K562 (cell line): Measurements from ENCODE around the gene PRKAG1. TPM values are rescaled to one million over a fixed set of nuclear protein-coding genes. Genes with fewer than 3 reads are reported as not detected.
A peak's percentile ranks its signal among the peaks of the same experiment; 100 is the strongest.

ENCODE experiments used
- CREM ChIP-seq: IDR thresholded peaks from 2 replicates; pipeline ENCODE4 v1.6.1; 2014; ENCODE audit warnings: antibody characterized with exemption, low read depth
- HDAC8 ChIP-seq: fragments of 450-650 bp; IDR thresholded peaks from 2 replicates; pipeline ENCODE4 v1.6.1; 2016; ENCODE audit warnings: mild to moderate bottlenecking, missing genetic modification characterization, moderate library complexity, missing compliant biosample characterization
- HSF4 ChIP-seq: fragments of 250-450 bp; sonication (Bioruptor Pico); IDR thresholded peaks from 2 replicates; pipeline ENCODE4 v2.1.2; 2022; ENCODE audit warnings: mild to moderate bottlenecking, moderate library complexity, borderline replicate concordance
- KDM2B ChIP-seq: fragments of 250-450 bp; sonication (Bioruptor Pico); IDR thresholded peaks from 2 replicates; pipeline ENCODE4 v1.8.0; 2021; ENCODE audit warnings: mild to moderate bottlenecking, moderate library complexity
- KDM5B ChIP-seq: fragments of 200-600 bp; sonication (generic); IDR thresholded peaks from 2 replicates; pipeline ENCODE4 v1.6.1; 2012; ENCODE audit warnings: low read depth, mild to moderate bottlenecking, moderate library complexity, low read length, control low read depth, inconsistent platforms; ENCODE audit not compliant: insufficient replicate concordance
- L3MBTL2 ChIP-seq: fragments of 450-650 bp; IDR thresholded peaks from 2 replicates; pipeline ENCODE4 v1.6.1; 2016; ENCODE audit warnings: mild to moderate bottlenecking, moderate library complexity
- MAZ ChIP-seq, 2 experiments: fragments of 450-650 bp in 1 of 2; sonication (generic) in 1 of 2; formaldehyde crosslinking; IDR thresholded peaks in 1 of 2; conservative IDR thresholded peaks in 1 of 2; 2 replicates each; pipeline versions ENCODE4 v1.4.0 to v1.5.0; 2020; ENCODE audit warnings: mild to moderate bottlenecking in 1 of 2, missing genetic modification reagents in 1 of 2
- NCOA6 ChIP-seq: fragments of 450-650 bp; IDR thresholded peaks from 2 replicates; pipeline ENCODE4 v1.6.1; 2017; ENCODE audit warnings: mild to moderate bottlenecking
- NFIC ChIP-seq: fragments of 450-650 bp; IDR thresholded peaks from 2 replicates; pipeline ENCODE4 v1.6.1; 2017; ENCODE audit warnings: mild to moderate bottlenecking, inconsistent platforms
- PHF21A ChIP-seq: fragments of 450-650 bp; IDR thresholded peaks from 2 replicates; pipeline ENCODE4 v1.6.1; 2017; ENCODE audit warnings: low read depth, borderline replicate concordance
- RBFOX2 ChIP-seq: fragments of 200-400 bp; formaldehyde crosslinking; IDR thresholded peaks from 2 replicates; pipeline ENCODE4 v1.6.1; 2017; ENCODE audit warnings: low read depth, mild to moderate bottlenecking, low read length, moderate library complexity
- ZNF561 ChIP-seq: fragments of 450-650 bp; formaldehyde crosslinking; conservative IDR thresholded peaks from 2 replicates; pipeline ENCODE4 v1.4.0; 2020; ENCODE audit warnings: mild to moderate bottlenecking, moderate library complexity
- polyA plus RNA-seq, 8 experiments: library from polyadenylated mRNA; depleted of rRNA in 4 of 8; stranded (reverse) in 5 of 8; unstranded in 3 of 8; fragments of >200 nt; fragmentation: Nextera tagmentation in 2 of 8; fragmentation: Illumina TruSeq in 1 of 8; extraction: Ambion mirVana in 2 of 8; extraction: Trizol in 1 of 8; gene quantifications; 2 replicates each; pipeline versions ENCODE4 v1.2.1 to v1.2.3, GENCODE V29; 2011 to 2014; ENCODE audit warnings: inconsistent platforms in 1 of 8, missing spikeins in 1 of 8
- total RNA-seq, 7 experiments: library from RNA; depleted of rRNA in 6 of 7; stranded (reverse); fragments of >200 nt in 6 of 7; fragmentation: Illumina TruSeq in 2 of 7; extraction: Trizol in 2 of 7; gene quantifications; 2 replicates each; pipeline versions ENCODE4 v1.2.1 to v1.2.3, GENCODE V29; 2011 to 2021; ENCODE audit warnings: low replicate concordance in 1 of 7
- TF ChIP-seq, protein P1 (sequence below): sonication (generic); formaldehyde crosslinking; IDR thresholded peaks from 2 replicates; pipeline ENCODE4 v1.8.1; 2022; ENCODE audit warnings: missing genetic modification reagents
- TF ChIP-seq, protein P2 (sequence below): fragments of 200-800 bp; sonication (Bioruptor generic); IDR thresholded peaks from 2 replicates; pipeline ENCODE4 v1.6.1; 2016; ENCODE audit warnings: missing genetic modification characterization, missing compliant biosample characterization
- TF ChIP-seq, protein P3 (sequence below): sonication (generic); formaldehyde crosslinking; IDR thresholded peaks from 2 replicates; pipeline ENCODE4 v1.8.1; 2023; ENCODE audit warnings: mild to moderate bottlenecking, missing genetic modification reagents

PRKAG1 gene
- total and polyA plus RNA-seq, 9 of the 15 experiments (the other 6 are each of a cell fraction or from before 2014, with no cell fraction given), result 51.1 to 126 (median 79.1) TPM

DNA sequence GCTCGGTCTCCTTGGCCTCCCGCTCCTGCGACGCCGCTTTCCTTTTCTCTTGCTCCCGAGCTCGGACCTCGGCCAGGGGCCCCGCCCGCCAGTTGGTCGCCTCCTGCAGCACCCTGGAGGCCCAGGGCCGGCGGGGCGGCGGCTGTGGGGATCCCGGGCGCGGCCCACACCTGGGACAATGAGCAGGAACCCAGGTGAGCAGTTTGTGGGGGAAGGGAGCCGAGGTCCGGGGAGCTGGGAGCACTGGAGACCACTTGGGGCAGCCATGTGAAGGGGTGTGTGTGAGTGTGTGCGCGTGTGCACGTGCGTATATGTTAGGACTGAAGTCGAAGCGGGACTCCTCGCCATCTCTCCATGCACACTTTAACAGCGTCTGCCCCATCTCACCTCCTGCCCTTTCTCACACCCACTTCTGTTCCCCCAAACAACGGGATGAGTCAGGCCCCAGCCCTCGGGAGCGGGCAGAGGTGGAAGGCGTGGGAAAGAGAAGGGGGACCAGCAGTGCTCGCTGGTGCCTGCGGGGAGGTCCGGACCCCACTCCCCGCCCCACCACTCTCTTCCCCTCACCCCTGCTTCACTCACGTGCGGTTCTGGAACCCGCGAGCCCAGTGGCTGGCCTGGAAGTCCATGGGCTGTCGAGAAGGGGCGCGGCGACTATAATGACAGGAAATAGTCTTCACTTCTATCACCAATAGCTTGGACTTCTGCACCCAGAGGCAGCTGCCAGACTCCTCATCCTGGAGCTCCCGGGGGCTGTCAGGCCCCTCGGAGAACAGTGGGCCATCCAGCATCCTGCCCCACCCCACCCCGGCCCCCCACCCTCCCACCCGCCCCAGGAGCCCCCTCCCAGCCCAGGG, 19.9 kb downstream of the PRKAG1 start (continued):
- no peak for TF ChIP-seq KDM5B
- 0 out of 2 replicates have a peak, but pooled peaks have one; percentile 5 for TF ChIP-seq CREM
- TF ChIP-seq, protein P1, sequence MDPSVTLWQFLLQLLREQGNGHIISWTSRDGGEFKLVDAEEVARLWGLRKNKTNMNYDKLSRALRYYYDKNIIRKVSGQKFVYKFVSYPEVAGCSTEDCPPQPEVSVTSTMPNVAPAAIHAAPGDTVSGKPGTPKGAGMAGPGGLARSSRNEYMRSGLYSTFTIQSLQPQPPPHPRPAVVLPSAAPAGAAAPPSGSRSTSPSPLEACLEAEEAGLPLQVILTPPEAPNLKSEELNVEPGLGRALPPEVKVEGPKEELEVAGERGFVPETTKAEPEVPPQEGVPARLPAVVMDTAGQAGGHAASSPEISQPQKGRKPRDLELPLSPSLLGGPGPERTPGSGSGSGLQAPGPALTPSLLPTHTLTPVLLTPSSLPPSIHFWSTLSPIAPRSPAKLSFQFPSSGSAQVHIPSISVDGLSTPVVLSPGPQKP, result no peak
- peak; percentile 86 for TF ChIP-seq L3MBTL2
- no peak for TF ChIP-seq KDM2B (CRISPR knock-in tag)
- TF ChIP-seq RBFOX2, result peak; percentile 18; the same call in 1 of the 2 replicates
- no peak for TF ChIP-seq PHF21A
- TF ChIP-seq, protein P2, sequence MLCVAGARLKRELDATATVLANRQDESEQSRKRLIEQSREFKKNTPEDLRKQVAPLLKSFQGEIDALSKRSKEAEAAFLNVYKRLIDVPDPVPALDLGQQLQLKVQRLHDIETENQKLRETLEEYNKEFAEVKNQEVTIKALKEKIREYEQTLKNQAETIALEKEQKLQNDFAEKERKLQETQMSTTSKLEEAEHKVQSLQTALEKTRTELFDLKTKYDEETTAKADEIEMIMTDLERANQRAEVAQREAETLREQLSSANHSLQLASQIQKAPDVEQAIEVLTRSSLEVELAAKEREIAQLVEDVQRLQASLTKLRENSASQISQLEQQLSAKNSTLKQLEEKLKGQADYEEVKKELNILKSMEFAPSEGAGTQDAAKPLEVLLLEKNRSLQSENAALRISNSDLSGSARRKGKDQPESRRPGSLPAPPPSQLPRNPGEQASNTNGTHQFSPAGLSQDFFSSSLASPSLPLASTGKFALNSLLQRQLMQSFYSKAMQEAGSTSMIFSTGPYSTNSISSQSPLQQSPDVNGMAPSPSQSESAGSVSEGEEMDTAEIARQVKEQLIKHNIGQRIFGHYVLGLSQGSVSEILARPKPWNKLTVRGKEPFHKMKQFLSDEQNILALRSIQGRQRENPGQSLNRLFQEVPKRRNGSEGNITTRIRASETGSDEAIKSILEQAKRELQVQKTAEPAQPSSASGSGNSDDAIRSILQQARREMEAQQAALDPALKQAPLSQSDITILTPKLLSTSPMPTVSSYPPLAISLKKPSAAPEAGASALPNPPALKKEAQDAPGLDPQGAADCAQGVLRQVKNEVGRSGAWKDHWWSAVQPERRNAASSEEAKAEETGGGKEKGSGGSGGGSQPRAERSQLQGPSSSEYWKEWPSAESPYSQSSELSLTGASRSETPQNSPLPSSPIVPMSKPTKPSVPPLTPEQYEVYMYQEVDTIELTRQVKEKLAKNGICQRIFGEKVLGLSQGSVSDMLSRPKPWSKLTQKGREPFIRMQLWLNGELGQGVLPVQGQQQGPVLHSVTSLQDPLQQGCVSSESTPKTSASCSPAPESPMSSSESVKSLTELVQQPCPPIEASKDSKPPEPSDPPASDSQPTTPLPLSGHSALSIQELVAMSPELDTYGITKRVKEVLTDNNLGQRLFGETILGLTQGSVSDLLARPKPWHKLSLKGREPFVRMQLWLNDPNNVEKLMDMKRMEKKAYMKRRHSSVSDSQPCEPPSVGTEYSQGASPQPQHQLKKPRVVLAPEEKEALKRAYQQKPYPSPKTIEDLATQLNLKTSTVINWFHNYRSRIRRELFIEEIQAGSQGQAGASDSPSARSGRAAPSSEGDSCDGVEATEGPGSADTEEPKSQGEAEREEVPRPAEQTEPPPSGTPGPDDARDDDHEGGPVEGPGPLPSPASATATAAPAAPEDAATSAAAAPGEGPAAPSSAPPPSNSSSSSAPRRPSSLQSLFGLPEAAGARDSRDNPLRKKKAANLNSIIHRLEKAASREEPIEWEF, result no peak
- no peak for TF ChIP-seq ZNF561 (CRISPR knock-in tag)
- TF ChIP-seq HDAC8 (tag), result no peak
- peak in 1 of 2 experiments; percentile 36; a peak in 1 of 4 replicates for TF ChIP-seq MAZ (CRISPR knock-in tag; conservative IDR thresholded peaks at IDR 0.05 in 1 of 2, IDR thresholded peaks at IDR 0.05 in 1 of 2)
- TF ChIP-seq NCOA6, result 0 out of 2 replicates have a peak, but pooled peaks have one; percentile 41
- no peak for TF ChIP-seq HSF4 (CRISPR knock-in tag)
- TF ChIP-seq, protein P3, sequence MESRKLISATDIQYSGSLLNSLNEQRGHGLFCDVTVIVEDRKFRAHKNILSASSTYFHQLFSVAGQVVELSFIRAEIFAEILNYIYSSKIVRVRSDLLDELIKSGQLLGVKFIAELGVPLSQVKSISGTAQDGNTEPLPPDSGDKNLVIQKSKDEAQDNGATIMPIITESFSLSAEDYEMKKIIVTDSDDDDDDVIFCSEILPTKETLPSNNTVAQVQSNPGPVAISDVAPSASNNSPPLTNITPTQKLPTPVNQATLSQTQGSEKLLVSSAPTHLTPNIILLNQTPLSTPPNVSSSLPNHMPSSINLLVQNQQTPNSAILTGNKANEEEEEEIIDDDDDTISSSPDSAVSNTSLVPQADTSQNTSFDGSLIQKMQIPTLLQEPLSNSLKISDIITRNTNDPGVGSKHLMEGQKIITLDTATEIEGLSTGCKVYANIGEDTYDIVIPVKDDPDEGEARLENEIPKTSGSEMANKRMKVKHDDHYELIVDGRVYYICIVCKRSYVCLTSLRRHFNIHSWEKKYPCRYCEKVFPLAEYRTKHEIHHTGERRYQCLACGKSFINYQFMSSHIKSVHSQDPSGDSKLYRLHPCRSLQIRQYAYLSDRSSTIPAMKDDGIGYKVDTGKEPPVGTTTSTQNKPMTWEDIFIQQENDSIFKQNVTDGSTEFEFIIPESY (CRISPR knock-in tag), result peak; percentile 70; the same call in 1 of the 2 replicates
- TF ChIP-seq NFIC, result 0 out of 2 replicates have a peak, but pooled peaks have one; percentile 34
